Transverse colon (tissue), 4 donors: Measurements from ENCODE around the gene OLA1. TPM values are rescaled to one million over a fixed set of nuclear protein-coding genes. Genes with fewer than 3 reads are reported as not detected.

Experiments
- DNase-seq: peaks from one replicate; pipeline ENCODE4 v3.0.0-alpha.2; 2019
- H3K27ac ChIP-seq, 4 donors: fragments of 200-600 bp; sonication (generic); 2 replicates each; pipeline ENCODE4 v1.5.1; 2016 to 2018; ENCODE audit warnings: inconsistent platforms in 4 of 4
- H3K27me3 ChIP-seq: fragments of 200-600 bp; sonication (generic); 2 replicates; pipeline ENCODE4 v1.5.1; 2017; ENCODE audit warnings: inconsistent platforms
- H3K36me3 ChIP-seq, 4 donors: fragments of 200-600 bp; sonication (generic); 2 replicates each; pipeline ENCODE4 v1.5.1; 2017 to 2019; ENCODE audit warnings: inconsistent platforms in 4 of 4
- H3K4me1 ChIP-seq, 4 donors: fragments of 200-600 bp; sonication (generic); 2 replicates each; pipeline ENCODE4 v1.5.1; 2017 to 2020; ENCODE audit warnings: inconsistent platforms in 4 of 4
- H3K4me3 ChIP-seq, 4 donors: fragments of 200-600 bp; sonication (generic); 1 replicate in 1 of 4; 2 replicates in 3 of 4; pipeline versions ENCODE4 v1.5.1 to v1.6.1; 2017 to 2019; ENCODE audit warnings: inconsistent platforms in 4 of 4
- H3K9me3 ChIP-seq, 2 donors: fragments of 200-600 bp; sonication (generic); 2 replicates each; pipeline ENCODE4 v1.5.1; 2017 to 2019; ENCODE audit warnings: inconsistent platforms in 2 of 2
- CTCF ChIP-seq, 5 experiments: fragments of 200-600 bp in 3 of 5; fragments of 450-650 bp in 2 of 5; sonication (generic) in 3 of 5; IDR thresholded peaks; 1 replicate in 2 of 5; 2 replicates in 3 of 5; pipeline ENCODE4 v1.5.1; 2016 to 2017; ENCODE audit warnings: antibody characterized with exemption in 5 of 5, inconsistent platforms in 3 of 5, mild to moderate bottlenecking in 2 of 5, moderate library complexity in 1 of 5
- EP300 ChIP-seq: sonication (generic); formaldehyde crosslinking; IDR thresholded peaks from one replicate; pipeline ENCODE4 v1.6.1; 2017; ENCODE audit warnings: antibody characterized with exemption, low read depth
- POLR2A ChIP-seq: fragments of 450-650 bp; IDR thresholded peaks from one replicate; pipeline ENCODE4 v1.6.1; 2016; ENCODE audit warnings: antibody characterized with exemption, mild to moderate bottlenecking, moderate library complexity
- POLR2AphosphoS5 ChIP-seq, 3 donors: sonication (generic); formaldehyde crosslinking; IDR thresholded peaks; one replicate each; pipeline ENCODE4 v1.6.1; 2016; ENCODE audit warnings: antibody characterized with exemption in 3 of 3
- WGBS, 2 donors: methylation state at CpG; one replicate each; pipeline ENCODE4 v1.1.5; 2018; ENCODE audit warnings: low coverage in 1 of 2; 5-methylcytosine and 5-hydroxymethylcytosine counted together
- in situ Hi-C, 4 donors: fragments of 200-750 bp; cut with MboI; loops; one replicate each; pipeline versions ENCODE4 v1.15.0 to v1.15.1; 2017; ENCODE audit warnings: low sequenced_read_pairs in 3 of 4, low pct_ligation_motif_present in 1 of 4, low pct_unique_long_range_greater_than_20kb in 1 of 4
- intact Hi-C: fragments of 100-400 bp; cut with DNase I; formaldehyde crosslinking; loops from one replicate; pipeline ENCODE4 v1.15.1; 2023; ENCODE audit warnings: low total_unique reads
- total RNA-seq, 4 donors: library from RNA; depleted of rRNA; stranded (reverse); fragments of >200 nt; gene quantifications; one replicate each; pipeline ENCODE4 v1.1.0, GENCODE V29; 2016

The OLA1 gene
- total RNA-seq, 4 donors from 2014 or later = 6.7 to 47.7 (median 37.1) TPM

GRCh38 chr2:174177316-174177890, 70.9 kb downstream of the OLA1 start:
- peaks cover 0 to 4% of the 10 kb centered on the region in 2 donors for H3K9me3 ChIP-seq
- peaks cover 0 to 4% (median 0%) of the 10 kb centered on the region in 4 donors for H3K36me3 ChIP-seq
- no peak for DNase-seq
- no peaks in the 10 kb centered on the region for H3K4me1 ChIP-seq
- H3K27me3 ChIP-seq = no peaks in the 10 kb centered on the region
- WGBS, 2 donors = 89 to 100% methylated on average over 2 of the region's 2 CpGs
- intact Hi-C loops = no loop called here
- in situ Hi-C loops = no loop called here
- TF ChIP-seq POLR2A = no peak
- no peak overlapping the region for H3K27ac ChIP-seq
- no peak overlapping the region for H3K4me3 ChIP-seq

- WGBS, 2 donors = 73 to 100% methylated on average over 1 of the region's 1 CpG
- Histone ChIP-seq H3K27me3 (no peaks in the 10 kb centered on the region), H3K4me1 (no peaks in the 10 kb centered on the region), H3K36me3 (peaks cover 0 to 4% (median 0%) of the 10 kb centered on the region in 4 donors), H3K4me3 (no peak overlapping the region), H3K27ac (no peak overlapping the region), H3K9me3 (peaks cover 0 to 4% of the 10 kb centered on the region in 2 donors)
- no peak for DNase-seq
- intact Hi-C loops = no loop called here
- TF ChIP-seq EP300 (no peak), CTCF (IDR thresholded peaks at IDR 0.05) (no peak), POLR2AphosphoS5 (IDR thresholded peaks at IDR 0.05) (no peak), POLR2A (no peak)
- in situ Hi-C loops = no loop called here
These were observed 71.4 kb downstream of the OLA1 start for GRCh38 chr2:174176898-174177297.

GRCh38 chr2:174174741-174175140, 73.6 kb downstream of the OLA1 start:
- TF ChIP-seq EP300 = no peak
- no peak for TF ChIP-seq POLR2A
- no peak for TF ChIP-seq CTCF (IDR thresholded peaks at IDR 0.05)
- TF ChIP-seq POLR2AphosphoS5 (IDR thresholded peaks at IDR 0.05) = no peak
- Histone ChIP-seq H3K36me3 (peaks cover 0 to 4% (median 0%) of the 10 kb centered on the region in 4 donors), H3K4me1 (no peaks in the 10 kb centered on the region), H3K27ac (no peak overlapping the region), H3K4me3 (no peak overlapping the region), H3K9me3 (peaks cover 6 to 10% of the 10 kb centered on the region in 2 donors), H3K27me3 (no peaks in the 10 kb centered on the region)
- DNase-seq = no peak
- intact Hi-C loops (no loop called here), in situ Hi-C loops (loop anchor here in 2 of 4 donors (25.0 kb wide), 1 partner anchor 163 kb away; the partner anchor contains the start of gene SP9 (in 2 of the 2))
- WGBS, 2 donors = 77 to 94% methylated on average over 2 of the region's 2 CpGs

- H3K9me3 ChIP-seq = peaks cover 18 to 25% of the 10 kb centered on the region in 2 donors
- WGBS, 2 donors = 85 to 93% methylated on average over 3 to 5 of the region's 5 CpGs
These were observed 75.5 kb downstream of the OLA1 start for GRCh38 chr2:174172802-174173355.

More at GRCh38 chr2:174172802-174173355, 75.5 kb downstream of the OLA1 start:
- intact Hi-C loops (no loop called here), in situ Hi-C loops (loop anchor here in 2 of 4 donors (25.0 kb wide), 1 partner anchor 164 kb away; the partner anchor contains the start of gene SP9 (in 2 of the 2))
- Histone ChIP-seq H3K4me1 (no peaks in the 10 kb centered on the region), H3K27ac (no peak overlapping the region), H3K27me3 (no peaks in the 10 kb centered on the region), H3K36me3 (peaks cover 0 to 4% (median 0%) of the 10 kb centered on the region in 4 donors), H3K4me3 (no peak overlapping the region)
- no peak for DNase-seq
- TF ChIP-seq POLR2AphosphoS5 (IDR thresholded peaks at IDR 0.05) (no peak), CTCF (IDR thresholded peaks at IDR 0.05) (no peak), EP300 (no peak), POLR2A (no peak)
